Neutrophil (primary cell): ENCODE data around the gene ERC2.

Source experiments
- H3K27ac ChIP-seq: fragments of 200-600 bp; sonication (generic); 2 replicates; pipeline ENCODE4 v1.5.1; 2016; ENCODE audit warnings: mild to moderate bottlenecking, moderate library complexity
- H3K27me3 ChIP-seq: fragments of 200-600 bp; sonication (generic); 2 replicates; pipeline ENCODE4 v1.6.0; 2016; ENCODE audit warnings: mild to moderate bottlenecking
- H3K36me3 ChIP-seq: fragments of 200-600 bp; sonication (generic); 2 replicates; pipeline ENCODE4 v1.5.1; 2017
- H3K4me1 ChIP-seq, 2 experiments: fragments of 200-600 bp in 1 of 2; sonication (generic) in 1 of 2; 1 replicate in 1 of 2; 2 replicates in 1 of 2; pipeline versions ENCODE4 v1.5.1 to v1.6.1; 2013 to 2016; ENCODE audit warnings: low read depth in 1 of 2, low read length in 1 of 2, mild to moderate bottlenecking in 1 of 2, moderate library complexity in 1 of 2; ENCODE audit not compliant: control insufficient read depth in 1 of 2, insufficient read depth in 1 of 2
- H3K4me3 ChIP-seq, 2 experiments: fragments of 200-600 bp in 1 of 2; sonication (generic) in 1 of 2; 1 replicate in 1 of 2; 2 replicates in 1 of 2; pipeline ENCODE4 v1.5.1; 2013 to 2016; ENCODE audit warnings: low read depth in 1 of 2, low read length in 1 of 2, mild to moderate bottlenecking in 1 of 2, moderate library complexity in 1 of 2
- H3K9me3 ChIP-seq: fragments of 200-600 bp; sonication (generic); 2 replicates; pipeline ENCODE4 v1.5.1; 2016
- CTCF ChIP-seq: fragments of 200-600 bp; sonication (generic); IDR thresholded peaks from 2 replicates; pipeline ENCODE4 v1.5.1; 2016; ENCODE audit warnings: antibody characterized with exemption

ERC2 gene

GRCh38 chr3:55565521-55565920 is 902.7 kb downstream of the ERC2 start:
- Histone ChIP-seq H3K36me3 (no peaks in the 10 kb centered on the region), H3K9me3 (no peaks in the 10 kb centered on the region), H3K4me1 (no peaks in the 10 kb centered on the region), H3K27ac (no peak overlapping the region), H3K27me3 (no peaks in the 10 kb centered on the region), H3K4me3 (no peak overlapping the region)
- no peak for TF ChIP-seq CTCF

GRCh38 chr3:55564726-55565125 is 903.5 kb downstream of the ERC2 start:
- Histone ChIP-seq H3K4me1 (no peaks in the 10 kb centered on the region), H3K27ac (no peak overlapping the region), H3K36me3 (no peaks in the 10 kb centered on the region), H3K9me3 (no peaks in the 10 kb centered on the region), H3K4me3 (no peak overlapping the region), H3K27me3 (no peaks in the 10 kb centered on the region)
- no peak for TF ChIP-seq CTCF

- H3K9me3 ChIP-seq: no peaks in the 10 kb centered on the region
- no peaks in the 10 kb centered on the region for H3K36me3 ChIP-seq
- no peak overlapping the region for H3K27ac ChIP-seq
- TF ChIP-seq CTCF: no peak
- no peaks in the 10 kb centered on the region for H3K27me3 ChIP-seq
- no peaks in the 10 kb centered on the region for H3K4me1 ChIP-seq
- no peak overlapping the region for H3K4me3 ChIP-seq
Observed at GRCh38 chr3:55562700-55563099, 905.6 kb downstream of the ERC2 start.

GRCh38 chr3:55559500-55560423 is 908.5 kb downstream of the ERC2 start:
- no peak for TF ChIP-seq CTCF
- H3K9me3 ChIP-seq: no peaks in the 10 kb centered on the region
- no peak overlapping the region for H3K27ac ChIP-seq
- no peaks in the 10 kb centered on the region for H3K4me1 ChIP-seq
- H3K4me3 ChIP-seq: no peak overlapping the region
- H3K36me3 ChIP-seq: no peaks in the 10 kb centered on the region
- H3K27me3 ChIP-seq: no peaks in the 10 kb centered on the region

GRCh38 chr3:55558316-55558715 is 910.0 kb downstream of the ERC2 start:
- H3K9me3 ChIP-seq: no peaks in the 10 kb centered on the region
- H3K4me3 ChIP-seq: no peak overlapping the region
- H3K36me3 ChIP-seq: no peaks in the 10 kb centered on the region
- H3K27me3 ChIP-seq: no peaks in the 10 kb centered on the region
- H3K4me1 ChIP-seq: no peaks in the 10 kb centered on the region
- TF ChIP-seq CTCF: no peak
- H3K27ac ChIP-seq: no peak overlapping the region
